ENCODE data around the gene HSPB1. TPM values are rescaled to one million over a fixed set of nuclear protein-coding genes. Genes with fewer than 3 reads are reported as not detected.
"Not testable (repeated sequence)": the region's sequence is repeated elsewhere in the genome, so short reads cannot be mapped to it uniquely, and the experiment has no call there.

HSPB1 gene
- total RNA-seq, 2 experiments from 2014 or later = 36.5 to 62.9 TPM

DNA sequence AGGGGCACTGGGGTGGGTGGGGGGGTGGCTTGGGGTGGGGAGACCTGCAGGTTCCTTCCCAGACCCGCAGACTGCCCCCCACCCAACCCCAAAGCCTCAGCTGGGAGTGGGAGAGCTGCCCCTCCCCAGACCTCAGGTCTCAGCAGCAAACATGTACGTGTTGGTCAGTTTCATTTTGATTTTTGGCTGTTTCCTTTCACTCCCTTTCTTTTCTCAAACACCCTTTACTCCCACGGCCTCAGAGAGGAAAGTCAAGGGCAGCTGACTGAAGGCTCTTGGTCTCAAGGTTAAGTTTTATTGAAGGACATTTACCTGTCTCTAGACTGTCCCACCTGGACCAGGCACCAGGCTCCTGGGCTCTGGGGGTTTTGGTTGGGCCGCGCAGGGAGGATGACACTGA is 34.1 kb upstream of the HSPB1 start:
- ATAC-seq (no peak), DNase-seq (no peak)
- CTCF ChIA-PET = interaction anchor here (1.0 to 1.3 kb wide), 4 partner anchors 23 to 90 kb away, joined by 3 to 4 read pairs (median 3); no protein-coding TSS in a partner anchor
- Mint-ChIP-seq H3K4me1 (peaks cover 24% of the 10 kb centered on the region), H3K27me3 (peaks cover 32% of the 10 kb centered on the region), H3K9me3 (ENCODE audit: low read depth) (no peaks in the 10 kb centered on the region), H3K27ac (no peak overlapping the region), H3K4me3 (no peak overlapping the region), H3K36me3 (no peaks in the 10 kb centered on the region)

DNA sequence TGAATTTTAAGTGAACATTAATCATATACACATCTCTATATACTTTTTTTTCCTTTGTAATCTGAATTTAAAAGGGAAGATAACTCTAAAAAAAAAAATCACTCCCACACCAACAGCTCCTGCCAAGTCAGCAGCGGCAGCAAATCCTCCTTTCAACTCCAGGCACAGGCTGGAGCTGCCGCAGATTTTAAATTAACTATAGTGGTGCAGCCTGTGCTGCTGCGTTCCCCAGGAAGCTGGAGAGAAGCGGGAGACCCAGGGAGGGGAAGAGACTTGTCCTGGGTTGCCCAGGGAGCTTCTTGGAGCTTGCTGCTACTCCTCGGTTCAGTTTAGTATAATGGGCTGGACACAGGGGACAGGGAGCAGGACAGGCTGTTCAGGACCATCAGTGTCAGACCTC is 32.6 kb upstream of the HSPB1 start:
- CTCF ChIA-PET = interaction anchor here (0.5 to 3.2 kb wide), 6 partner anchors 12 to 92 kb away, joined by 3 to 12 read pairs (median 4); no protein-coding TSS in a partner anchor
- no peak for DNase-seq

DNA sequence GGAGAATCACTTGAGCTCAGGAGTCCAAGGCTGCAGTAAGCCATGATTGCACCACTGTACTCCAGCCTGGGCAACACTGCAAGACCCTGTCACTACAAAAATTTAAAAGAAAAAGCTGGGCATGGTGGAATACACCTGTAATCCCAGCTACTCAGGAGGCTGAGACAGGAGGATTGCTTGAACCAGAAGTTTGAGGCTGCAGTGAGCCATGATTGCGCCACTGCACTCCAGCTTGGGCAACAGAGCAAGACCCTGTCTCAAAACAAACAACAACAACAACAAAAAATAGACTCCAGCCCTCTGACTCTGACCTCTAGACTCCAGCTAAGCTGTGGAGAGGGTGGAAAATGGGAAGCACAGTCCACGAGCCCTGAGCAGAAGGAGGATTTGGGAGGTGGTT is 31.1 kb upstream of the HSPB1 start:
- ATAC-seq; H3K36me3 Mint-ChIP-seq; DNase-seq; H3K4me3 Mint-ChIP-seq; H3K9me3 Mint-ChIP-seq (ENCODE audit: low read depth); H3K27ac Mint-ChIP-seq: not testable (repeated sequence)
- H3K4me1 Mint-ChIP-seq = peaks cover 29% of the 10 kb centered on the region
- H3K27me3 Mint-ChIP-seq = peaks cover 40% of the 10 kb centered on the region
- CTCF ChIA-PET = interaction anchor here (1.2 to 3.2 kb wide), 5 partner anchors 9 to 93 kb away, joined by 3 to 12 read pairs (median 9); no protein-coding TSS in a partner anchor

More for the DNA sequence above, 32.6 kb upstream of the HSPB1 start:
- H3K4me3 Mint-ChIP-seq = no peak overlapping the region
- no peaks in the 10 kb centered on the region for H3K9me3 Mint-ChIP-seq (ENCODE audit: low read depth)
- no peaks in the 10 kb centered on the region for H3K36me3 Mint-ChIP-seq
- peaks cover 34% of the 10 kb centered on the region for H3K27me3 Mint-ChIP-seq
- ATAC-seq = no peak
- peaks cover 29% of the 10 kb centered on the region for H3K4me1 Mint-ChIP-seq
- no peak overlapping the region for H3K27ac Mint-ChIP-seq

DNA sequence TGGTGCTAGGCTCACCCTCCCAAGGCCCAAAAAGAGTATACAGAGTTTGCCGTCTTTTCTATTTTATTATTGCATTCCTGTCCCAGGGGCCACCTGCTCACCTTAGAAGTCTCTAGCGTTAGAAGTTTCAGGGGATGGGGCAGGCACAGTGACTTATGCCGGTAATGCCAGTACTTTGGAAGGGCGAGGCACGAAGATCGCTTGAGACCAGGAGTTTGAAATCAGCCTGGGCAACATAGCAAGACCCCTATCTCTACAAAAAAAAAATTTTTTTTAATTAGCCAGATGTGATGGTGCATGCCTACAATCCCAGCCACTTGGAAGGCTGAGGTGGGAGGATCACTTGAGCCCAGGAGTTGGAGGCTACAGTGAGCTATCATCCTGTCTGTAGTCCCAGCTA is 30.3 kb upstream of the HSPB1 start:
- no peak overlapping the region for H3K4me3 Mint-ChIP-seq
- no peak for ATAC-seq
- CTCF ChIA-PET = interaction anchor here (1.4 to 3.2 kb wide), 3 partner anchors 9 to 94 kb away, joined by 7 to 12 read pairs (median 9); no protein-coding TSS in a partner anchor

DNA sequence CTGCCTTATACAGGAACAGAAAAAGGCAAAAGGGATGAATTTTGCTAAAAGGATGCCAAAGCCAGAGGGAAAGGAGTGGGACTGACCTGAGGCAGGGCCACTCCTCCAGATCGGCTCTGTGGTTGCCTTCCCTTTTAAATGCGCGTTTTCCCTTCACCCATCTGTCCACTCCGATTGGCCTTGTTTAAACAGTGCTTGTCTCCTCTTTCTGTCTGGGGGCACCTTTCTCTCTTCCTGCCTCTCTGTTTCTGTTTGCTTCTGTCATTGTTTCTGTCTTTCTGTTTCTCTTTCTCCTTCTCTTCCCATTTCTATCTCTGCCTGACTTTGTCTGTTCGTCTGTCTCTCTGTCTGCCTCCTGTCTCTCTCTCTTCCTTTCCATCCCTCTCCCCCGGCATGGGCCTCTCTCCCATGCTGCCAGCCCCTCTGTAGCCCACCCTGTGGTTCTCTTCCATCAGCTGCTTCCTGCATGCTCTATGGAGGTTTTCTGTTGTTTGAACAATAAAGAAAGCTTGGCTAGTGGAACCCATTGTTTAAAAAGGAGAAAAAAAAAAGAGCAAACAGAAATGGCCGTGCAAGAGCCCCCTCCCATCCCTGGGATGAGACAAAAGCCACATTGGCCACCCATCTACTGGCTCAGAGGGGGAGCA is 29.5 kb upstream of the HSPB1 start:
- ATAC-seq = peak; percentile 74
- peaks cover 42% of the 10 kb centered on the region for H3K27me3 Mint-ChIP-seq
- H3K27ac Mint-ChIP-seq = peak overlapping the region; percentile 70
- no peak for DNase-seq
- H3K4me3 Mint-ChIP-seq = peak overlapping the region; percentile 53
- H3K9me3 Mint-ChIP-seq (ENCODE audit: low read depth) = no peaks in the 10 kb centered on the region
- H3K36me3 Mint-ChIP-seq = no peaks in the 10 kb centered on the region
- CTCF ChIA-PET = interaction anchor here (0.6 to 1.7 kb wide), 7 partner anchors 9 to 95 kb away, joined by 3 to 7 read pairs (median 4); no protein-coding TSS in a partner anchor
- H3K4me1 Mint-ChIP-seq = peaks cover 25% of the 10 kb centered on the region

More for the DNA sequence above, 30.3 kb upstream of the HSPB1 start:
- H3K27me3 Mint-ChIP-seq = peaks cover 39% of the 10 kb centered on the region
- H3K27ac Mint-ChIP-seq = no peak overlapping the region
- H3K4me1 Mint-ChIP-seq = peaks cover 27% of the 10 kb centered on the region
- DNase-seq = no peak
- H3K36me3 Mint-ChIP-seq = no peaks in the 10 kb centered on the region
- H3K9me3 Mint-ChIP-seq (ENCODE audit: low read depth) = no peaks in the 10 kb centered on the region

DNA sequence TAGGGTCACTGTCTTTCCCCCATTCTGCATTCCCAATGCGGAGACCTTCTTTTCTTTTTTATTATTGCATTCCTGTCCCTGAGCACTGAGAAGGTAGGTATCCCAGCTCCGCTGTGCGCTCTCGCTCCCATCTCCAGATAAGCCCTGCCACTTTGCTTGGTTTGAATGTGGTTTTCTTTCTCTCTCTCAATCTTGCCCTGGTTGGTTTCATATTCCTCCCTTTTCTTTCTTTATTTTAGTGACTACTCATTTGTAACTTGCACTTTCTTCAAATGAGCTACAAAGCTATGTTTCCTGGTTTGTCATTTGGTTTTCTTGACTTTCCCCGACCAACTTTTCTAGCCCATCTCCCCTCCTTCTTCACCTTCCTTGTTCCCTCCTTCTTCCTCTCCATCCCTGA is 29.0 kb upstream of the HSPB1 start:
- Mint-ChIP-seq H3K27me3 (peaks cover 40% of the 10 kb centered on the region), H3K4me3 (peak overlapping the region; percentile 29), H3K4me1 (peaks cover 22% of the 10 kb centered on the region), H3K9me3 (ENCODE audit: low read depth) (no peaks in the 10 kb centered on the region), H3K27ac (peak overlapping the region; percentile 70), H3K36me3 (no peaks in the 10 kb centered on the region)
- ATAC-seq (peak; percentile 20), DNase-seq (no peak)
- CTCF ChIA-PET = interaction anchor here (0.6 to 1.7 kb wide), 9 partner anchors 9 to 95 kb away, joined by 3 to 7 read pairs (median 4); no protein-coding TSS in a partner anchor

DNA sequence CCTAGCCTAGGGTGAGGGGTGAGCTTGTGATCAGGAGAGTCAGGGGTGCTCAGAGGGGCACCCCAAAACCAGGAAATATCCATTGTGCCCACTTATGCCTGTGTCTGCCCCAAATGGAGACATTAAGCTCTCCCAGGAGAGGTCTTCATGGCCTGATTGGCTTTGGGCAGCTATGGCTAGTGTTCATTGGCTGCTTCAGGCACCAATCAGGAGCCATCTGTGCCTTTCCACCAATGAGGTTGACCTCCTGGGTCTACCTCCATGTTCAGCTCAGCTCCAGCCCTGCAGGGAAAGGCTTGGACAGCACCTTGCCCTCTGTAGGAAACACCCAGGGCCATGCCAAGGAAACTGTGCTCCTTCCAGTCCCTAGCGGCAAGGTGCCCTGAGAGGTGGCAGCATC is 23.9 kb upstream of the HSPB1 start:
- no peak for DNase-seq
- peaks cover 12% of the 10 kb centered on the region for H3K4me1 Mint-ChIP-seq
- H3K9me3 Mint-ChIP-seq (ENCODE audit: low read depth) = no peaks in the 10 kb centered on the region
- peaks cover 55% of the 10 kb centered on the region for H3K27me3 Mint-ChIP-seq
- CTCF ChIA-PET = interaction anchor here (0.7 to 2.0 kb wide), 4 partner anchors 12 to 39 kb away, joined by 3 to 6 read pairs (median 3); no protein-coding TSS in a partner anchor
- no peaks in the 10 kb centered on the region for H3K36me3 Mint-ChIP-seq
- no peak for ATAC-seq
- H3K27ac Mint-ChIP-seq = no peak overlapping the region
- H3K4me3 Mint-ChIP-seq = no peak overlapping the region

DNA sequence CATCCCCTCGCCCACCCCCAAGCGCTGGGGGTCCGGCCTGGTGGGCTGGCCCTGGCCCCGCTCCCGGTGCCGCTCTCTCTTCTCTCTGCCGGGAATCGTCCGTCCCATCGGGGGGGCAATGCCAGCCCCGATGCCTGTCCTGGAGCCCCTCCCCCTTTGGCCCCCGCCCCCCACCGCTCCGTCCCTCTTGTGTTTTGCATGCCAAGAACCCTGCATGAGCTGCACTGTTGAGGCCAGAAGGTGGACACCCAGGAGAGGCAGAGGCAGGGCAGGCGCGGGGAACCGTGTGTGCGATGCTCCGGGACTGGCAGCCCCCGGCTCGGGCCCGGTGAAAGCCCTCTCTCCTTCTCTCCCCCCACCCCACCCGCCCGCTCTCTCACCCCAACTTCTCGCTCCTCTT is 22.1 kb upstream of the HSPB1 start:
- no peaks in the 10 kb centered on the region for H3K9me3 Mint-ChIP-seq (ENCODE audit: low read depth)
- H3K36me3 Mint-ChIP-seq = no peaks in the 10 kb centered on the region
- peaks cover 69% of the 10 kb centered on the region for H3K27me3 Mint-ChIP-seq
- ATAC-seq (no peak), DNase-seq (no peak)
- peaks cover 8% of the 10 kb centered on the region for H3K4me1 Mint-ChIP-seq
- no peak overlapping the region for H3K4me3 Mint-ChIP-seq
- H3K27ac Mint-ChIP-seq = no peak overlapping the region
- CTCF ChIA-PET = interaction anchor here (2.0 kb wide), 1 partner anchor 10 kb away, joined by 6 read pairs; no protein-coding TSS in a partner anchor

DNA sequence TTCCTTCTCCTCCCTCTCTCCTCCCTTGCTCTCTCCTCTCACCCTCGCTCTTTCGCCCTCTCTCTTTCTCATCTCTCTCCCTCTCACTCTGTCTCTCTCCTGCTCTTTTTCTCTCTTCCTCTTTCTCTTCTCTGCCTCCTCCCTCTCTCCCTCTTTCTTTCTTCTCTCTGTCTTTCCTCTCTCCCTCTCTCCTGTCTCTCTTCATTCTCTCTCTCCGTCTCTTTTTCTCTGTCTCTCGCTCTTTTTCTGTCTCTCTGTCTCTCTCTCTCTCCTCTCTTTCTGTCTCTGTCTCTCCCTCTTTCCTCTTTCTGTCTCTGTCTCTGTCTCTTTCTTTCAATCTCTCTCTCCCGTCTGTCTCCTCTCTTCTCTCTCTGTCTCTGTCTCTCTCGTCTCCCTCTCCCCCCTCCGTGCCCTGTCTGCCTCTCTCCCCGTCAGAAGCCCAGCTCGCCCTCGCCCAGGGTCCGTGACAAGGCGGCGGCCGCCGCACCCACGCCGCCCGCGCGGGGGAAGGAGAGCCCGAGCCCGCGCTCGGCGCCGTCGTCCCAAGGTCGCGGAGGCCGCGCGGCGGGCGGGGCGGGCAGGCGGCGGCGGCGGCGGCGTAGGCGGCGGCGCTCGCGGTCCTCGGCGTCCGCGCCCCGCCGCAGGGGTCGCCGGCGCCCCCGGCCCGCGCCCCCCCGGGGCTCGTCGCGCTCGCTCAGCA is 21.3 kb upstream of the HSPB1 start:
- H3K4me1 Mint-ChIP-seq = peaks cover 8% of the 10 kb centered on the region
- H3K36me3 Mint-ChIP-seq = no peaks in the 10 kb centered on the region
- H3K27me3 Mint-ChIP-seq = peaks cover 65% of the 10 kb centered on the region
- peak; percentile 52 for ATAC-seq
- no peak for DNase-seq
- peak overlapping the region; percentile 44 for H3K4me3 Mint-ChIP-seq
- CTCF ChIA-PET = interaction anchor here (1.9 to 3.7 kb wide), 2 partner anchors 10 to 33 kb away, joined by 8 to 21 read pairs; no protein-coding TSS in a partner anchor
- H3K9me3 Mint-ChIP-seq (ENCODE audit: low read depth) = no peaks in the 10 kb centered on the region
- no peak overlapping the region for H3K27ac Mint-ChIP-seq

DNA sequence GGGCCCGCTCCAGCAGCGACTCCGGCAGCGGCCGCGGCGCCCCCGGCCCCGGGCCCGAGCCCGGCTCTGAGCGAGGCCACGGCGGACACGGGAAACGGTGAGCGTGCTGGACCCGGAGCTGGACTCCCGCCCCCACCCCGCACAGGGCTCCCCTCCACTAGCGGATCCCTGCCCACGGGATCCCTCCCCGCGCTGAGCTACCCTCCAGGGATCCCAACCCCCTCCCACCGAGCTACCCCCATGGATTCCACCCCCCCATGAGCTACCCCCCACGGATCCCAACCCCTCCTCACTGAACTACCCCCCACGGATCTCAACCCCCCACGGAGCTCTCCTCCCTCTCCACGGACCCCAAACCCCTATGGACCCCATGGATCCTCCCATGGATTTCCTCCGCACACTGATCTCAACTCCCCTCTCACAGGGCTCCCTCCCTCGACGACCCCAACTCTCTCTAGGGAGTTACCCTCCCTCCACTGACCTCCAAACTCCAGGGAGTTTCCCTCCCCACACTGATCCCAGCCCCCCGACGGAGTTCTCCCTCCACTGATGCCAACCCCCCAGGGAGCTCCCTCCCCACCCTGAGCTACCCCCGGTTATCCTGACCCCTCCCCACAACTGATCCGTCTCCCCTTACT is 20.6 kb upstream of the HSPB1 start:
- DNase-seq = no peak

DNA sequence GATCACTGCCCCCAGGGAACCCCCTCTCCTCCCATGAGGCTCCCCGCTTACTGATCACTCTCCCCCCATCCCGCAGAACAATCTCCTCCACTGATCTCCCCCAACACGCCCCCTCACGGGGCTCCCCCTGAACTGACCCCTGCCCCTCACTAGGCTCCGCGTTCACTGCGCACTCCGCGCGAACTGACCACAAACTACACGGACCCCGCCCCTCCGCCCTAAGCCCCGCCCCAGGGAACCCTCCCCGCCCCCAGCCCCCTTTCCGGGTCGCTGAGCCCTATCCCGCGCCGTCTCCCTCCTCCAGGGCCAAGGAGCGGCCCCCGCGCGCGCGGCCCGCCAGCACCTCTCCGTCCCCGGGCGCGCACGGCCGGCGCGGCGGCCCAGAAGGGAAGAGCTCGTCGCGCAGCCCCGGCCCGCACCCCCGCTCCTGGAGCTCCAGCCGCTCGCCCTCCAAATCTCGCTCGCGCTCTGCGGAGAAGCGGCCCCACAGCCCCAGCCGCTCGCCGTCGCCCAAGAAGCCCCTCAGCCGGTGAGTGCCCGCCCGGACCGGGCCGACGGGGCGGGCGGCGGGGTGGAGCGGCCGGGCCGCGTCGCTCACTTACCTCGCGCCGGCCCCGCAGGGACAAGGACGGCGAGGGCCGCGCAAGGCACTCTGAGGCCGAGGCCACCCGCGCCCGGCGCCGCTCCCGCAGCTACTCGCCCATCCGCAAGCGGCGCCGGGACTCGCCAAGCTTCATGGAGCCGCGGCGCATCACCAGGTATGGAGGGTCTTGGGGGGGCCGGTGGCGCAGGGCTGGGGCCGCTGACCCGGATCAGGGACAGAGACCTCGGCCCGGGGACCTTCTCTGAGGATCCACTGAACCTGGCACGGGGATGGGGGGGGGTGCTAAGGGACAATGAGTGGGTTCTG is 19.9 kb upstream of the HSPB1 start:
- Mint-ChIP-seq H3K27ac (no peak overlapping the region), H3K4me1 (peaks cover 8% of the 10 kb centered on the region), H3K27me3 (peaks cover 57% of the 10 kb centered on the region)

More for the DNA sequence above, 20.6 kb upstream of the HSPB1 start:
- CTCF ChIA-PET = interaction anchor here (1.0 to 3.7 kb wide), 5 partner anchors 8 to 33 kb away, joined by 3 to 21 read pairs (median 7); no protein-coding TSS in a partner anchor
- no peak for ATAC-seq
- Mint-ChIP-seq H3K4me3 (no peak overlapping the region), H3K27me3 (peaks cover 62% of the 10 kb centered on the region), H3K36me3 (no peaks in the 10 kb centered on the region), H3K9me3 (ENCODE audit: low read depth) (no peaks in the 10 kb centered on the region), H3K27ac (no peak overlapping the region), H3K4me1 (peaks cover 8% of the 10 kb centered on the region)

More for the DNA sequence above, 19.9 kb upstream of the HSPB1 start:
- CTCF ChIA-PET = interaction anchor here (1.0 to 3.7 kb wide), 6 partner anchors 9 to 35 kb away, joined by 3 to 21 read pairs (median 6); no protein-coding TSS in a partner anchor
- no peaks in the 10 kb centered on the region for H3K9me3 Mint-ChIP-seq (ENCODE audit: low read depth)
- peak; percentile 52 for ATAC-seq
- H3K4me3 Mint-ChIP-seq = no peak overlapping the region
- no peaks in the 10 kb centered on the region for H3K36me3 Mint-ChIP-seq
- DNase-seq = no peak
